ENCODE results near the gene PIK3CG. TPM values are rescaled to one million over a fixed set of nuclear protein-coding genes. Genes with fewer than 3 reads are reported as not detected.

Gene PIK3CG
- total and polyA plus RNA-seq, 10 of the 15 experiments (the other 5 are each of a cell fraction or from before 2014, with no cell fraction given) = 0.79 to 7.6 (median 5.2) TPM

- no peak overlapping the region for H3K27ac ChIP-seq (ENCODE audit: control insufficient read depth, insufficient read depth)
- ChIA-PET POLR2A (no interaction called here), RAD21 (ENCODE audit: unreplicated experiment) (no interaction called here), SMC1A (ENCODE audit: uncharacterized antibody, unreplicated experiment) (no interaction called here), CTCF (no interaction called here)
- H3K36me3 ChIP-seq (ENCODE audit: control insufficient read depth in 2 of 2, insufficient read depth in 2 of 2, low read length in 1 of 2) = no peaks in the 10 kb centered on the region
- H4K20me1 ChIP-seq (ENCODE audit: control insufficient read depth, insufficient read depth) = no peaks in the 10 kb centered on the region
- H3K4me2 ChIP-seq (ENCODE audit: control insufficient read depth, insufficient read depth) = no peak overlapping the region
- intact Hi-C loops (cut with micrococcal nuclease; ENCODE audit: unreplicated experiment) = no loop called here
- BruUV-seq (replicated peaks) = no TSS peak
- FAIRE-seq (no peak), ATAC-seq (no peak), DNase-seq (ENCODE audit: low read depth, low spot score) (no peak)
- no peak overlapping the region for H3K9ac ChIP-seq (ENCODE audit: control insufficient read depth, insufficient read depth, low read length)
- in situ Hi-C loops (cut with MboI) = loop anchor here (5.0 kb wide), 1 partner anchor 195 kb away; no protein-coding TSS in a partner anchor
- H3K9me3 ChIP-seq (replicated peaks; ENCODE audit: control insufficient read depth, insufficient read depth, low read length) = no peaks in the 10 kb centered on the region
- no peaks in the 10 kb centered on the region for H3K79me2 ChIP-seq (ENCODE audit: control insufficient read depth, insufficient read depth, low read length)
- H2AFZ ChIP-seq (ENCODE audit: control insufficient read depth, low read depth, low read length) = no peak overlapping the region
- TF ChIP-seq TCF12 (IDR thresholded peaks at IDR 0.05; ENCODE audit: low read depth, low read length) (no peak), NR2F1 (conservative IDR thresholded peaks at IDR 0.05) (no peak), ESRRA (IDR thresholded peaks at IDR 0.05; ENCODE audit: low read length) (no peak), ZBTB40 (IDR thresholded peaks at IDR 0.05; ENCODE audit: borderline replicate concordance) (no peak), SMAD5 (IDR thresholded peaks at IDR 0.05; ENCODE audit: low read depth) (no peak), SPI1 (IDR thresholded peaks at IDR 0.05; ENCODE audit: borderline replicate concordance, insufficient read depth, low read depth, low read length) (no peak)
- WGBS (ENCODE audit: insufficient coverage, insufficient replicate concordance, low lambda C conversion rate, missing lambda C conversion rate) = 44% methylated on average over 7 of the region's 7 CpGs
- H3K4me1 ChIP-seq (ENCODE audit: control insufficient read depth, insufficient read depth, low read length) = no peaks in the 10 kb centered on the region
- no peak overlapping the region for H3K4me3 ChIP-seq
- H3K27me3 ChIP-seq (replicated peaks in 1 of 2; ENCODE audit: control insufficient read depth in 2 of 2, insufficient read depth in 2 of 2, low read length in 1 of 2) = peaks cover 3% of the 10 kb centered on the region in 2 experiments; a peak in 2 of 4 replicates
Measured at GRCh38 chr7:106952001-106952657, 87.0 kb downstream of the PIK3CG start.
